Inflammatory macrophage treated with lipopolysaccharide for 4 hours (primary cell): ENCODE measurements around the gene TPRG1.

Source experiments
- DNase-seq: peaks from one replicate; pipeline ENCODE4 v3.0.0-alpha.2; 2020

Gene TPRG1, protein sequence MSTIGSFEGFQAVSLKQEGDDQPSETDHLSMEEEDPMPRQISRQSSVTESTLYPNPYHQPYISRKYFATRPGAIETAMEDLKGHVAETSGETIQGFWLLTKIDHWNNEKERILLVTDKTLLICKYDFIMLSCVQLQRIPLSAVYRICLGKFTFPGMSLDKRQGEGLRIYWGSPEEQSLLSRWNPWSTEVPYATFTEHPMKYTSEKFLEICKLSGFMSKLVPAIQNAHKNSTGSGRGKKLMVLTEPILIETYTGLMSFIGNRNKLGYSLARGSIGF

DNA sequence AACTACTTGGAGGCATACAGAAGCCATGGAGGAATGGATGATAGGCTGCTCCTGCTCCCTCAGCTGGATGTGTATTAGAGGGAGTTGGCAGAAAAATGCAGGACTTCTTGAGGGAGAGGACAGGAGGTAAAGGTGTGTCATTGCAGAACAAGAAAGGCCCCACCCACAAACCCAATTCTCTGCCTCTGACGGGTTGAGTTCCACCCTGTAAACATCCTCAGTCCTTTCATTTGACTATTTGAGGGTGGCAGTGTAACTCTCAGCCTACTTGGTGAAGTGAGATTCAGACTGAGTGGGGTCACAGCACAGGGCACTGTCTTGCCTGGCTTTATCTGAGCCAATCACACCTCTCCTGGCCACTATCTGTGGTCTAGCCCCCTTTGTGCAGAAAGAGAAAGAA is at the start of gene TPRG1:
TSS of gene TPRG1 (plus strand) at position 265 of the 400 bp plus-strand sequence. CDS start 35,414 bp downstream, outside the sequence.
- no peak for DNase-seq

DNA sequence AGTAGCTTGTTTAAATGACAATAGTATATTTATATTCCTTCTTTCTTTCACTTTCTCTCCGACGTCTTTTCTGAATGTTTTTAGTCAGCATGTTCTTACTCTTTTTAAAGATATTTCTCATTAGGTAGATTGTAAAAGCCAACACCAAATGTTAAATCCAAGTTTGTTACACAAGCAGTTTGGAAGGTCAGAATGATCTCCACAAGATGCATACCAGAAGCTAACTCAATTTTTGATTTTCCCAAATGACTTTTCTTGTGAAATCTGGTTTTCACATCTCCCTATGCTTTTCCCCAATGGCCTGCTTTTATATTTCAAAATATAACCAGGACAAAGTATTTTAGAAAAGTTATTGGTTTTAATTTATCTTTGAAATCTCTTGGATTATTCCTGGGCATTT is 49.7 kb upstream of the TPRG1 start:
- no peak for DNase-seq

DNA sequence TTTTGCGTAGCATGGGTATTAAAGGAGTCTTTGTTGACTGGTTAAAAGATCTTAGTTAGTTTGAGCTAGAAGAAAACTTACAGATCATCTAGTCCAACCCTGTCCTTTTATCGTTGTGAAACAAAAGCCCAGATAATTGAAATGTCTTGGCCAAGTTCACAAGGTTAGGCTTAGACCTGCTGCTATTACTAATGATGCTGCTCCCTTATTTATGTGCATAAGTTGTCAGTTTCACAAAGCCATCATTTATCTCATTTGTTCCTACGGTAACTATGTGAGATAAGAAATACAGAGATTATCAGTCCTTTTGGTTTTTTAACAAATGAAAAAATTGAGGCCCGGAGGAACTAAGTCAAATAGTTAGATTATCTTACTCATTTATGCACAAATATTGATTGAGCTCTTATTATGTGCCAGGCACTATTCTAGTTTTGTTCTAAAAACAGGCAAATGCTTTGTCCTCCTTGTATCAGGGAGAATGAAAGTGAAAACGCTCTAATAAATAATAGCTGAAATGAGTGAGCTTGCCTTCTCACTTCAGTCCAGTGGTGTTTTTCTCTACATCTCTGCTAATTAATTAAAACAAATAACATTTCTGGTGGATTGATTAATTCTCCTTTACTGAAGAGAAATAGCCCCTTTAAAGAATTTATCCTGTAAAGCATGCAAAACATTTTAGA is 49.1 kb upstream of the TPRG1 start:
- DNase-seq = no peak

DNA sequence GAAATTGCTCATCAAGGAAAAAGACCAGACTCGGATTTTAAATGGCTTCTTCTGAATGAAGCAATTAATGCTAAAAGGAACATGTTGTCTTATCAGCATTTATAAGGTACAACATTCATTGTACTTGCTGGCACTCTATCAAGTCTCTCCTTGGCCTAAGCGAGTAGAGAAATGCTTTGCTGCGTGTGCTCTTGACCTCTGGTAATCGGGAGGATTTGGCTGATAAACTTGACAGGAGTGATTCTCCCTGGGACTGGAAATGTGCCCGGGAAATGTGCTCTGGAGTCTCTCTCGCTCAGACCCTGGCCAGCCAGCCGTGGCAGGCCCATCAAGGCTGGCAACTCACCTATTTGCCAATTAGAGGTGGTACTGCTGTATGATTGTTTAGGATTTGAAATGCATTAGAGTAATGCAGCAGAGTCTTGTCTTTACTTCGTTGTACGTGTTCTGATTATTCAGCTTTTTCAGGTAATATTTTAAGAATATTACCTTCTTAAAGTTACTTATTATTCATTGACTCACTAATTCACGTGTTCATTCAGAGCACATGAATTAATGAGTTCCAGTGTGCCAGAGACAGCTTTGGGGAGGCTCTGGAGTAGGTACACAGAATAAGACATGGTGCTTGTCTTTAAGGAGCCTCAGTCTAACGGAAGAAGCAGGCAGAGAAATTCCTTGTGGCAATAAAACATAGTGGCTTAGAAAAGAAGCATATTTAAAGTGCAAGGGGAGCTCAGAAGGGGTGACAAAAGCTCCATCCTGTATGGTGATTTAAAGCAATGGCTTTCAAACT is 48.0 kb upstream of the TPRG1 start:
- DNase-seq = no peak

DNA sequence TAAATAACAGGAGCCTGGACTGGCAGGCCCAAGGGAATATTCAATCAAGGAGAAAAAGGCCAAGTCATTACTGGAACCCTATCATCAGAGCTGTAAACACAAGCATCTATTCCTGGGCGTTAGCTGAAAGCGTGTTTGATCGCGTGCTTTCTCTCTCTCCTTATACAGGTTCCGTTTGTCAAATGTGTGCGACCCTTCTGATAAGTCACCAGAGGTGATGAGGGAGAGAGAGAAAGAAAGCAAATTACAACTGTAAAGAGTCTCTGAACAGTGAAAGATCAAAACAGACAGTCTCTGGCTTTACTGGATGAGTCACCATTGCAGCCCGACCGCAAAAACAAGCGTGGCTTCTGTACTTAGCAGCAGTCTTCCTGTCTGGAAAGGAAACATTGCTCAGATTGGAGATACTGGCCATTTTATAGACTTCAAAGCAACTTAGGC is 39.5 kb upstream of the TPRG1 start:
- peak; percentile 72 for DNase-seq

DNA sequence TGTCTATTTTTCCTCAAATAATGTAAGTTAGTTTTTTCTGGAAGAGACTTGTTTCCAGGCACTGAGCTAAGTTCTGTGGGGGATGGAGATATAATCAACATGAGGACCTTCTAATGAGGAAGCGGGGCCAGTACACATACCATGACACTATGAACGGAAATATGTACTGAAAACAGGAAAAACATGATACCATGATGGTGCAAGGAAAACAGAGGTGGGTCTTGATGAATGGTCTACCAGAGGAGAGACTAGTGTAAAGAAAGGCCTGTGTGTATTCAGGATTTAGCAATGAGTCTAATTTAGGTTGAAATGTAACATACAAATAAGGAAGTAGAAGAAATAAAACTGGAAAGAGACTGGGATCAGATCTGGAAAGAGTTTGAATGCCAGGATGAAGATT is 38.9 kb upstream of the TPRG1 start:
- DNase-seq = peak; percentile 38

DNA sequence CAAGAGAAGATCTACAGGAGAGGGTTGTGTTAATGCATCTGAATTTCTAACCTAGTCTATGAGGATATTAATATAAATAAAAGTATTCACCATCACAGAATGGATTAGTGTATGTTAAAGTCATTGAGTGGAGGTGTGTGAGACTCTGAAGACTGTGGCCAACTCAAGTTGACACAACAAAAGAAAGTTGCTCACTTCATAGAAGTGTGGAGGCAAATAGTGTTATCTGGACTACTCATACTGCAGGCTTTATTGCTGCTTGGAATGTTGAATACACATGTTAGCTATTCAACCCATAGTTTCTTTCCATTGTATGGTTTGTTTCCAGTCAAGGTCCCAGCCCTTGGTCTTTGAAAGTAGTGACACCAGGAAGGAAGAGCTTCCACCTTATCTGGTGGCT is 38.0 kb upstream of the TPRG1 start:
- no peak for DNase-seq

DNA sequence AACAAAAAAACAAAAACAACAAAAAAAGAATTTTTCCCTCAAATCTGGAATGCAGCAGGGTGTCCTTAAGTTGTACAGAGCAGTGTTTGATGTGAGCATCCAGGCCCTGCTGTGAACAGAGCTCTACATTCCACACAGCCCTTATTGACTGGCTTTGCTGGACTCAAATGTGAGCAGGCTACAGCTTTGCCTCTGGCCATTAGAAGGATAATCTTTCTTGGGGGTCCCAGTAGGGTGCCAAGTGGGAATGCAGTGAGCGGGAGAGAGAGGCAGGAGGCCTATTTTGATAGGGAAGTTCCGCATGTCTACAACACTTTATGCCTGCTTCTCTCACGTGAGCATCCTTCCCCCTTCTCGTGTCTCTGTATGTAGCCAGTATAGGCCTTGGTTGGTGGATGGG is 34.4 kb upstream of the TPRG1 start:
- no peak for DNase-seq

DNA sequence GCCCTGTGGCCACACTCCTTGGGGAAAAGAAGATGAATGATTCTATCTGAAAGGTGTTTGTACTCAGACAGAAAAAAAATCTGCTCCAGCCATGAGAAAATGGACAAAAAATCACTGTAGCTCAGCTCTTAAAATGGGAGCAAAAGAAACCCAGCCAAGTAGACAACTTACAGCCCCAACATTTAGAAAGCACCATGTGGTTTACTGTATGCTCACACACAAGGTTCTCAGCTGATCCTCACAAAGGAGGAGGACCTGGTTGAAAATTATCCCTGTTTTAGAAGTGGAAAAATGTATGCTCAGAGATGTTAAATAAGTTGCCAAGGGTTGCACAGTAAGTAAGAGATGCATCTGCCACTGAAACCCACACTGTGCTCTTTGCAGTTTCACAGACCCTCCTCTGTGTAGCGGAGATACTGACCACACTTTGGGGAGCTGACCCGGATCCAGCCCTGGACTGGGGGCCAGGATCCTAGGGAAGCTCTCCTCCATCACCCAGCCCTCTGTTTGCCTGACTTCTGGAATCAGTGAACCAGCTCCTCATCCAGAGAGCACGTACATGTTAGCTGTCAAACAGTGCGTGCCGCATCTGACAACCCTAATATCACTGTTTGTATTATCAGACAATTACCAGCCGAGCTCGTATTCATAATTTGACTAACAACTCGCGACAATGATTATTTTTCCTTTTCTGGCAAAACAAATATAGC is 32.7 kb upstream of the TPRG1 start:
- DNase-seq = no peak

DNA sequence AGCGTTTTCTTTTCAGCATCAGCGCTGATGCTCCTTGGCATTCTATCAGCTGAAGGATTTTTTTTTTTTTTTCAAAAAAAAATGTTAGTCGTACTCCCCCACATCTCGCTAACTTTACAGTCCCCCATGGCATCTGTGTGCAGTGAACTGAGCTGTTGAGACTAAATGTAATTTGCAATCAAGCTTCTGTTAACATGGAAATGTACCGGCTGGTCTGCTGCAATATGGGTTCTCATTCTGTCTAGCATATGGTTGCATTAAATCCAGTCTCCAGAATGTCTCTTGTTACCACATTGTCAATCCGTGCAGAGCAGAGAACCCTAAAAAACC is 32.2 kb upstream of the TPRG1 start:
- DNase-seq = no peak

DNA sequence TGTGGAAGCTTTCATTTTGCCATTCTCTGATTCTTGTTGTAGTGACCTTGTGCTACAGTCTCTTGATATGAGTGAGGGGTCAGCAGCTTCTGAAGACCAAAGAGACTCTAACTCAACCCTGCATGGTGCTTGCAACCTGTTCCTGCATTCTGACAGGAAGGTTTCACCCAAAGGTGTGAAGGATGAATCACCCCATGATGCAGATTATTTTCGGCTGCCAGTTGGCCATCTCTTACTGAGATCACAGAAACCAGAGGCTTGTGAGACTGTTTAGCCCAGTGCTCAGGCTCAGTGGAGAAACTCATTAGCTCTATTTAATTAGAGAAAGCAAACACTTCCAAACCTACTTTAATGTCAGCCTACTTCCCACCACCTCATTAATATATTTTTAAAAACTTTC is 29.2 kb upstream of the TPRG1 start:
- no peak for DNase-seq

DNA sequence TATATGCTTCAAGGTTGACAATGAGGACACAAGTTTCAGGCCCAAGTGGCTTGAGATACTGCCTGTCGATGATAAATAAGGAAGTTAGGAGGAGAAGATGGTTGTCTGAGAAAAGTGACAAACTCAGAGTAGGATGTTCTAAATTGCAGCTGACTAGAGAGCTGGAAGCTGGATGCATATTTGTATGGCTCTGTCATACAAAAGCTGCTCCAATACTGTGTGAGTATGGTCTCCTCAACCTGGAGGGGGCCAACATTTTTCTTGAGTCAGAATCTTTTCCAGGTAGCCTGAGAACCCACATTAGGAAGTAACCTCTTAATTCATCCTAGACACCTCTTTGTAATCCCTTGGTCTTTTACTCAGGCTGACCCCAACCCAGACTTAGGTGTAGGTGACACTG is 28.4 kb upstream of the TPRG1 start:
- no peak for DNase-seq

DNA sequence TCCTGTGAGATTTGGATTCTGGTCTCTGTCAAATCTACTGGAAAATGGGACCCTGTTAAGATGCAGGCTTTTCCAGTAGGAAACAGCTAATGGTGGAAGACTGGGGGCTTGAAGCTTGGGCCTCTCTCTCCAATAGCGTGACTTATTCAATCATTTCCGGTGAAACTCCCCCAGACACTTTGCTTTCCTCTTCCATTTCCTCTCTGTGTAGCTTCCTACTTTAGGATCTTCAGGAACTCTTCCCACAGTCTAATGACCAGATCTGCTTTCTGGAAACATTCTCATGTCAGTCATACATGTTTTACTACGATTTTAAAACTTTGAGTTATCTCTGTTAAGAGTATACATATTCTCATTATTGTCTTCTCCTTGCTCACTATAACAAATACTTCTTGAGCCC is 28.0 kb upstream of the TPRG1 start:
- peak; percentile 46 for DNase-seq

DNA sequence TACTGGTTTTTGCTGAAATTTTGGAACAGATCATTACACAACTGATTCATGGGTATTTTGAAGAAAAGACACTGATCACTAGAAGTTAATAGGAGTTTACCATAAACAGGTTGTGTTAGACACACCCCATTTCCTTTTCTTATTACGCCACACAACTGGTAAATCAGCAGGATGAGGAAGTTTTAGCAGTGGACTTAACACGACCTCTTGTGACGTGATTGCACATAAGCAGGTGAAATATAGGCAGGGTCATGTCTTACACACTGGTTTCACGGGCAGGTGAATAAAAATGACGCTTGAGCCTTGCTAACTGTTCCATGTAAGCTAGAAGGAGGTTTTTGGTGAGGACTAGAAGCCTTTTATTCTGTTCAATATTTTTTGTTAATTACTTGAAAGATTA is 27.1 kb upstream of the TPRG1 start:
- peak; percentile 71 for DNase-seq

DNA sequence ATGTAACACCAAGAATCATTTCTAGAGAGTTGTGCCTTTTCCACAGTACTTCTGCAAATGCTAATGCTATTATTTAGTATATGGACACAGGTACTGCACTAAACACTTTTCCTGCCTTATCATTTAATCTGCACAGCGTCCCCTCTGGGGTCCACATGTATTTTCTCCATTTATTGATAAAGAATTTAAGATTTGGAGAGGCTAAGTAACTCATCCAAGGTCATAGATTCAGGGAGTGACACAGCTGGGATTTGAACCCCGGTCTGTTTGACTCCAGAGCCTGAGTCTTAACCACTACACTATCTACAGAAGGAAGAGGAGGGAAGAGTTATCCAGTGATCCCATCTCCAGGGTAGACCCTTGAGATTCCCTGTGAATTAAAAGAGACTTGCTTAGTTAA is 24.9 kb upstream of the TPRG1 start:
- DNase-seq = no peak

DNA sequence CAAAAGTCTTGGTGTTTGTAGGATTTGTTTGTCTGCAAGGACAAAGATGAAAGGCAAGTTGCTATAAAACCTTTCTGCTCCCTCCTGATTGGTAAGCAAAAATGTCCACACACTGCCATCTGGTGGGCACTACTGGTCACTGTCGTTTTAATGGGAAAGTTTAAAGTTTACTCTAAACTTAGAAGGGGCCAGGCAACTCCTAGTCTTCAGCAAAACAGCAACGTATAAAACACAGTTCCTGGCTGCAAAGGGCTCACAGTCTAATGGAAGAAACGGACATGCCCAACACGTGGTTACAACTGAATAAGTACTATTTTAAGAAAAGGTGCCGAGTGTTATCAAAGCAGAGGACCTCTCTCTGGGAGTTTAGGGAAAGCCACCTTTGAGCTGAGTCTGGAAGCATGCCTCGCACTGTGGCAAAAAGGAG is 23.7 kb upstream of the TPRG1 start:
- DNase-seq = peak; percentile 53

DNA sequence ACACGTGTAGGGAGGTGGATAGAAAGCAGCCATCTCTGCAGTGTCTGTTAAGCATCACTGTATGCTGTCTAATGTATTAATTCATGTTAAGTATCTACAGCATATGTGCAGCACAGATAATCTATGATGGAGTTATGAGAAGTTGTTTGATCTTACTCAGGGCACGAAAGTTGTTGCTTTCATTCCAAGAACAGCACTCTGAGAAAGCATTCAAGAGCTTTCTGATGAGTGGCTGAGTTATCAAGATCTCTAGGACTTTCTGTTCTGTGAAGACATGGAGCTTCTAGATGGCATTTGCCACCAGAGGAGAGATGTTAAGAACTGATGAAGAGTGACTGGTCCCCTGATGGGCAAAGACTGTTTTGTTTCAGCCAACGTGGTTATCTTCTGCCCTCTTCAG is 22.6 kb upstream of the TPRG1 start:
- DNase-seq = no peak

DNA sequence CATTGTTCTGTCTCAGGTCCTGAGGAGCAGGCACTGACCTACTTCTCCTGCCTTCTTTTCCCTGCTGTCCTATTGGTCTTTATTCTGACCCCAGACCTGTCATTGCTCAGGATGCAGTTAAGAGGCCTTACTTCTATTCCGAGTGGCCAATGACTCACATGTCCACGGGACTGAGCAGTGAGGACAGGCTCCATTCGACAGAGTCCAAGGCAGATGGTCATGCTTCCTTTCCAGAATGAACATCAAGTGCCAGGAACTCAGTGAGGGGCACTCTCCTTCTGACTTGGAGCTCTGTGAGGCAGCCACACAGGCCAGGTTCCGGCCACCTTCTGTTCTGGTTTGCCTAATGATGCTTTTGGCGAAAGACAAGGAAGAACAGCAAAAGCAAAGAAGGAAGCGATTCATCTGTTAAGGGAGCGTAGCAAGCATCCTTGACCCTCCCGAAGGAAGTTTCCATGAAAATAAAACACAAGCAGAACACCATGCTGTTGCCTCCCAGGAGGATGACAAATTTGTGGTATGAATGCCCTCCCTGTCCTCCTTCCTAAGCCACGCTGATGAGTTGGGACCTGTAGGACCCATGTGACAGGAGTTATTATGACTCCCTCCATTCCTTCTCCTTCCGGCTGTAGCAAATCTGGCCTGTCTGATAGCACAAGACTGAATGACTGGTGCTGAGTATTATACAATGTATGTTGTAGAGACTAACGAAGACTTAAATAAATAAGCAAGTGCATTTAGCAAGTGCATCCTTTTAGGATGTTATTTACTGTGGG is 14.4 kb upstream of the TPRG1 start:
- DNase-seq = no peak

DNA sequence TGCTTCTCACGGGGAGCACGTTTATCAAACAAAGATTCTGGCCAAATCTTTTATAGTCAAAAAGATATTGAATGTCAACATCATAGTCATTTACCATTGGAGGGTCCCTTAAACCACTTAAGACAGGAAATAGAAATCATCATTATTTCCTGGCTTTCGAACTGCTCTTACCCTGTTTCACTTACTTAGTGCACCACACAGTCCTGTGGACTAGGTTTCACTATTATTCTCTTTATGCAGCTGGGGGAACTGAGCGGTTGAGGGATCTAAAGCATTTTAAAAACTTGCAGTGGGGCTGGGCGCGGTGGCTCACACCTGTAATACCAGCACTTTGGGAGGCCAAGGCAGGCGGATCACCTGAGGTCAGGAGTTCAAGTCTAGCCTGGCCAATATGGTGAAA is 13.7 kb upstream of the TPRG1 start:
- DNase-seq = no peak

DNA sequence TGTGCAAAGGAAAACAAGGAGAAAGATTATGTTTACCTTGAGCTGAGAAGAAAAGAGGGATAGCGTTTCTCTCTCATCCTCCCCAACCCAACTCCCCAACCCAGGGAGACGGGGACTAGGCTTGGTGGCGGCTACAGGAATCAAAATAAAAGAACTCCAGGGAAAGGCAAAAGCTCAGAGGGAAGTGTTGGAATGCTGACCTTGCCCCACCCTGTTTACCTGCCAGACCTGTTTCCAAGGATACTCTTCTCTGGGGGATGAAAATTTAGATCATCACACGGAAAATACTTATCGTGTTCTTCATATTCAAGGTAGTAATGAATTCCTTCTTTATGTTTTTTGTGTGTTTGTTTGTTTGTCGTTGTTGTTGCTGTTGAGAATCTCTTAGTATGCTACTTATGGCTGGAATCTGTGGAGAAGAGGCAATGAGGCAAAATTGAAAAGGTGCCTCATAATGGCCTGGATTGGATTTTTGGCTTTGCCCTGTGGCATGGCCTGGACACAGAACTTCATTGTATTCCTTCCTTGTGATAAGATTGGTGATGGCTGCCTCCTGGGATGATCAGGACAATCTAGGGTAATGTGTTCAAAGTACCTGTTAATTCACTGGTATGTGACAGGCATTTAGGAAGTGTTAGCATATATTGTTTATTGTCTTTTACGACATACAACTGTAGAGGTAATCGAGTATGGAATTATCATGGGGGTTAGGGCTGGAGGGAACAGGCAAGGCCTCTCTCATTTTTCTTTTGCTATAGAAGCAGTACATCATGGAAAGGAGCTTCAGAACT is 11.1 kb upstream of the TPRG1 start:
- DNase-seq = no peak

DNA sequence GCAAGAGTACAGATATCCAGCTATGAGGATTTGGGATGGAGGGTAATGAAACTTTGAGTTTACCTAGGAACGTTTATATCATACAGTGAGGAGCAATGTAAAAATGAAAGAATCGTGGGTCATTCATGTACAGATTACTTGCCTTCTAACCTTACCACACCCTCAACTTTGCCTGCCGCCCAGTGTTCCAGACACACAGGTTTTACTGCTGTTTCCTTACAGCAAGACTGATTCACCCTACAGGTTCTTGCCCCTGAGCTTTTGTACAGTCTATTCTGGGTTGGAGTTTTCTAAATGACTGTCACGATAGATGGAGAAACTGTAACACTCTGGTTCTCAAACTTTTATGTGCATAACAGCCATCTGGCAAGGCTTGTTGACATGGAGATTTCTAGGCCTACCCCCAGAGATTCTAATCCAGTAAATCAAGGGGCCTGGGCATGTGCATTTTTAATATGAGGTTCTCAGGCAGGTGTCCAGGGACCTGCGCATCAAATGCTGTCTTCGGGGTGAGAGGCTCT is 6.6 kb upstream of the TPRG1 start:
- DNase-seq = no peak

DNA sequence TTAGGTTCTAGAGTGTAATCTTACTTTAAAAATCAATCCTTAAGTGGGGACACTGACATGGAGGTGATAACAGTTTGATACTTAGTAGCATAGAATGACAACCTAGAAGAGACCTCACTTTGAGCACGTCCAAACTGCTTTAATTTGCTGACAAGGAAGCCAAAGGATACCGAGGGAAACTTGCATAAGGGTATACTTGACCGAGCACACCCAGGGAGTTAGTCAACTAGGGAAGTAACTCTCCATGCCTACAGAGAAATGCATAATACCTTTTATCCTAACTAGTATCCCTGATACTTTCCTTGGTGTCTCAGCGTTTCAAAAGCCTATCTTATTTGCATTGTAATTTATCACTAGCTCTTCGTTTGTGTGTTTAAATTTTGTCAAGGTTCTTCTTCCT is 5.5 kb upstream of the TPRG1 start:
- no peak for DNase-seq
